Aorta (tissue), 5 donors: ENCODE results near the gene GNB2. TPM values are rescaled to one million over a fixed set of nuclear protein-coding genes. Genes with fewer than 3 reads are reported as not detected.
"Not testable (repeated sequence)": the region's sequence is repeated elsewhere in the genome, so short reads cannot be mapped to it uniquely, and the experiment has no call there.

Experiments
- ATAC-seq: fragments of 200-7000 bp; cut with Tn5 transposase; one replicate; pipeline ENCODE4 v1.9.1; 2022; ENCODE audit warnings: moderate library complexity; ENCODE audit not compliant: low FRiP score
- DNase-seq, 2 donors: peaks; one replicate each; pipeline ENCODE4 v3.0.0-alpha.2; 2020
- H3K27ac ChIP-seq, 2 donors: one replicate each; pipeline ENCODE4 v1.5.1; 2013; ENCODE audit warnings: low read length in 2 of 2, mild to moderate bottlenecking in 2 of 2, moderate library complexity in 2 of 2, control low read depth in 1 of 2, inconsistent platforms in 1 of 2, low read depth in 1 of 2
- H3K27me3 ChIP-seq, 2 donors: one replicate each; pipeline ENCODE4 v1.6.1; 2013; ENCODE audit warnings: control low read depth in 1 of 2, low read length in 1 of 2, mild to moderate bottlenecking in 1 of 2, moderate library complexity in 1 of 2; ENCODE audit not compliant: insufficient read depth in 2 of 2, control insufficient read depth in 1 of 2
- H3K36me3 ChIP-seq, 2 donors: one replicate each; pipeline ENCODE4 v1.6.1; 2013; ENCODE audit warnings: control low read depth in 1 of 2, low read length in 1 of 2, mild to moderate bottlenecking in 1 of 2; ENCODE audit not compliant: insufficient read depth in 2 of 2, control insufficient read depth in 1 of 2
- H3K4me1 ChIP-seq, 2 donors: one replicate each; pipeline ENCODE4 v1.6.1; 2013; ENCODE audit warnings: low read length in 2 of 2, control low read depth in 1 of 2, mild to moderate bottlenecking in 1 of 2, moderate library complexity in 1 of 2; ENCODE audit not compliant: insufficient read depth in 2 of 2, control insufficient read depth in 1 of 2
- H3K4me3 ChIP-seq, 2 donors: one replicate each; pipeline ENCODE4 v1.5.1; 2013; ENCODE audit warnings: low read length in 2 of 2, control low read depth in 1 of 2, mild to moderate bottlenecking in 1 of 2
- H3K9me3 ChIP-seq: one replicate; pipeline ENCODE4 v1.6.1; 2013; ENCODE audit warnings: mild to moderate bottlenecking, low read length; ENCODE audit not compliant: control insufficient read depth
- WGBS, 2 donors: extraction: QIAGEN DNeasy Blood & Tissue Kit; methylation state at CpG; one replicate each; pipeline ENCODE4 v1.1.7; 2013; 5-methylcytosine and 5-hydroxymethylcytosine counted together
- intact Hi-C, 2 donors: fragments of 100-400 bp; cut with DNase I; formaldehyde crosslinking; loops; one replicate each; pipeline versions ENCODE4 v1.14.2 to v1.15.0; 2022
- polyA plus RNA-seq, 2 donors: library from polyadenylated mRNA; stranded (reverse); fragments of 200-250 nt; gene quantifications; one replicate each; pipeline ENCODE4 v1.2.3, GENCODE V29; 2013
- total RNA-seq, 2 donors: library from RNA; stranded (reverse); fragmentation: NEBNext Ultra II Directional; extraction: Animal tissue kit (Norgen Biotek cat#: 25700); gene quantifications; one replicate each; pipeline ENCODE4 v1.2.1, GENCODE V29; 2021
- donor health status: healthy with polysubstance abuse.
- donor health status: Bipolar disorder and iron deficiency.
- donor health status: DM: no; HTN: no; CAD: no.
- donor health status: DM: no; HTN: no; CAD: no.
- donor health status: DM: yes; HTN: yes; CAD: no.

GNB2 gene
- total and polyA plus RNA-seq, 4 donors: 107 to 227 (median 195) TPM

- Histone ChIP-seq H3K27me3 (no peaks in the 10 kb centered on the region), H3K9me3 (peaks cover 3% of the 10 kb centered on the region), H3K4me3 (no peak overlapping the region), H3K4me1 (no peaks in the 10 kb centered on the region), H3K36me3 (no peaks in the 10 kb centered on the region), H3K27ac (no peak overlapping the region)
- intact Hi-C loops: no loop called here
- no peak for DNase-seq
- ATAC-seq: no peak
- WGBS, 2 donors: 52 to 55% methylated on average over 22 to 25 of the region's 25 CpGs
Observed at GRCh38 chr7:100654908-100655831, 18.4 kb upstream of the GNB2 start.

DNA sequence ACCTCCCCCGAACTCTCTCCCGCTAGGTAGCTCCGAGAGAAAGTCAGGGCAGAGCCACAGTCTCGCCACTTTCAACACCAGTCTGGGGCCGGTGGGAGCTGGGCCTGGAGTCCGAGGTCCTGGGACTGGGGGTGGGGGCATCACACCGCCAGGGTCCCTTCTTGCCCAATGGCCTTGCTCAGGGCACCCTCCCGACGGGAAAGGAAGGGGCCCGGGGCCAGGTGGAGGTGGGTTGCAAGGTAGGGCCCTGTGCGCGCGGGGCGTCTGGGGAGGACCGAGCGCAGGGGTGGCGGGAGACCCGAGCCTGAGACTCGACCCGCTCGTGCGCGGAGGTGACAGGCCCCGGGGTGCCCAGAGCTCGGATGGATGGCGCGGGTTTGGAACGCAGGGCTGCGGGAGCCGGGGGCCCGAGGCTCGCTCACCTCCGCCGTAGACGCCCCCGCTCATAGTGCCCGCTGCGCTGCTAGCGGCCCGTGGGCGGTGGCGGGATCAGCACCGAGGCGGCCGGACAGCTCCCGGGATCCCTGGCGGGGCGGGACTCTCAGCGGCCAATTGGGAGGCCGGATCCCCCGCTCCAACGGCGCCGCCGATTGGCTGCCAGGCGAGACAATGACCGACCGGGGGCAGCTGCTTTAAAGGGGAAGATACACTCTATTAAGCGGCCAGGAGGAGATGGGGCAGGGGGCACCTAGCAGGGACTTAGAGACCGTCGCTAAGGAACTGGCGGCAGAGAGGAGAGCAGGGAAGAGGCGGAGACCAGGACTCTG, 17.4 kb upstream of the GNB2 start, which contains the start of gene ACTL6B:
ACTL6B (minus strand) TSS at position 541 of the 767 bp plus-strand sequence; CDS start at position 447, 94 bp downstream.
- peak; percentile 65 to 91 for DNase-seq
- H3K27ac ChIP-seq: no peak within 1 kb of the TSS
- peaks cover 3% of the 10 kb centered on the region for H3K9me3 ChIP-seq
- peak; percentile 79 for ATAC-seq
- no peak within 1 kb of the TSS for H3K4me3 ChIP-seq
- no peaks in the 10 kb centered on the region for H3K36me3 ChIP-seq
- intact Hi-C loops: no loop called here
- 5 to 8% methylated on average over 45 to 63 of the region's 63 CpGs for WGBS, 2 donors
- H3K27me3 ChIP-seq: no peaks in the 10 kb centered on the region
- H3K4me1 ChIP-seq: no peaks in the 10 kb centered on the region

GRCh38 chr7:100662194-100662776, 11.3 kb upstream of the GNB2 start:
- intact Hi-C loops, DNase-seq, H3K36me3 ChIP-seq, H3K27me3 ChIP-seq, H3K27ac ChIP-seq, H3K9me3 ChIP-seq, H3K4me1 ChIP-seq, H3K4me3 ChIP-seq, ATAC-seq: not testable (repeated sequence)
- 67 to 70% methylated on average over 12 of the region's 12 CpGs for WGBS, 2 donors

DNA sequence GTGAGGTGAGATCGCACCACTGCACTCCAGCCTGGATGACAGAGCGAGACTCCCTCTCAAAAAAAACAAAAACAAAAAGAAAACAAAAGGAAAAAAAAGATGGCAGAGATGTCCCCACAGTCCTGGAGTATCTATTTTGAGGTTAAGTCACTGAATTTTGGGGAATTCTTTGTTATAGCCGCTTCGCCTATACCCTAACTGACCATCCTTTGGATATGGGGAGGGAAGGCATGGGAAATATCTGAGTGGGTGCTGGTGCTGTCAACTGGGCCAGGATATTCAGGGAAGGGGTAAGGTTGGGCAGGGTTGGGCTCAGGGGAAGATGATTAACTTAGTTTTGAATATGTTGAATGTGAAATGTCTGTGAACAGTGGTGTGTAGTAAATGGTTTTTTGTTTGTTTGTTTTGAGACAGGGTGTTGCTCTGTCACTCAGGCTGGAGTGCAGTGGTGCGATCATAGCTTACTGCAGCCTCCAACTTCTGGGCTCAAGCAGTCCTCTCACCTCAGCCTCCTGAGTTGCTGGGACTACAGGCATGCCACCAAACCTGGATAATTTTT, 8.3 kb upstream of the GNB2 start:
- H3K27ac ChIP-seq: no peak overlapping the region
- H3K27me3 ChIP-seq: no peaks in the 10 kb centered on the region
- H3K4me3 ChIP-seq: no peak overlapping the region
- WGBS, 2 donors: 96 to 97% methylated on average over 5 of the region's 5 CpGs
- no peak for ATAC-seq
- H3K9me3 ChIP-seq: no peaks in the 10 kb centered on the region
- DNase-seq: no peak
- no peaks in the 10 kb centered on the region for H3K36me3 ChIP-seq
- intact Hi-C loops: no loop called here
- H3K4me1 ChIP-seq: peaks cover 0 to 3% of the 10 kb centered on the region in 2 donors

DNA sequence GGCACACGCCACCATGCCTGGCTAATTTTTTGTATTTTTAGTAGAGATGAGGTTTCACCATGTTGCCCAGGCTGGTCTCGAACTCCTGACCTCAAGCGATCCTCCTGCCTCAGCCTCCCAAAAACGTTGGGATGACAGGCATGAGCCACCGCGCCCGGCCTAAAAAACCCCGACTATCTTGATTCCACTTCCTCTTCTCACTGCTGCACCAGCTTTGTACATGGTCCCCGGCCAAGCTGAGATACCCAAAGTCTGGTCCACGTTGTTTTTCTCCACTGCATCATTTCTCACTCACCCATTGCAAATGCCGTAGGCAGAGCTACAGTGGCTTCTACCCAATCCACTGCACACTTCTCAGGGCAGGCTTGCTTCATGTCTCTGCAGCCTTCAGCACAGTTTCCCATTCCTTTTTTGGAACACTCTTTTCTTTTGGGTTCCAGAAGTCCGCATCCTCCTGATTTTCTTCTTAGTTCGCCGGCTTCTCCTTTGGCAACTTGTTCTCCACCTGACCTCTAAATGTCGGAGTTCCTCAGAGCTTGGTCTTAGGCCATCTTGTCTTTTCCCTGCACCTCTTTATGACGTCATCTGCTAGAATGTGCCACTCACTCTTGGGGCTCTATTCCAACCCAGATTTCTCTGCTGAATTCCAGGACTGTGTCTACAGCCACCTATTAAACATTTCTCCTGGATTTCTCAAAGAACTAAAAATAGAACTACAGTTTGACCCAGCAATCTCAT, 6.0 kb upstream of the GNB2 start:
- 38 to 41% methylated on average over 16 of the region's 16 CpGs for WGBS, 2 donors

DNA sequence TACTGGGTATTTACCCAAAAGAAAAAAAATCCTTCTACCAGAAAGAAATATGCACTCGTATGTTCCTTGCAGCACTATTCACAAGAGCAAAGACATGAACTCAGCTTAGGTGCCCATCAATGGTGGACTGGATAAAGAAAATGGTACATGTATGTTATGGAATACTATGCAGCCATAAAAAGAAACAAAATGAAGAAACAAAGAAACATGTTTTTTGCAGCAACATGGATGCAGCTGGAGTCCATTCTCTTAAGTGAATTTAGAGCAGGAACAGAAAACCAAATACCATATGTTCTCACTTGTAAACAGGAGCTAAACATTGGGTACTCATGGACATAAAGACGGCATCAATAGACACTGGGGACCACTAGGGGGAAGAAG, 5.5 kb upstream of the GNB2 start:
- Histone ChIP-seq H3K27me3 (no peaks in the 10 kb centered on the region), H3K9me3 (no peaks in the 10 kb centered on the region), H3K36me3 (no peaks in the 10 kb centered on the region), H3K4me1 (peaks cover 0 to 3% of the 10 kb centered on the region in 2 donors), H3K27ac (no peak overlapping the region), H3K4me3 (no peak overlapping the region)
- no peak for DNase-seq
- intact Hi-C loops: no loop called here
- no peak for ATAC-seq
- 49 to 50% methylated on average over 2 of the region's 2 CpGs for WGBS, 2 donors

More for the DNA sequence above, 6.0 kb upstream of the GNB2 start:
- Histone ChIP-seq H3K27ac (peak overlapping the region in 1 of 2 donors; percentile 5), H3K4me1 (peaks cover 0 to 3% of the 10 kb centered on the region in 2 donors), H3K27me3 (no peaks in the 10 kb centered on the region), H3K36me3 (no peaks in the 10 kb centered on the region), H3K4me3 (no peak overlapping the region), H3K9me3 (no peaks in the 10 kb centered on the region)
- DNase-seq: no peak
- no peak for ATAC-seq
- intact Hi-C loops: no loop called here

DNA sequence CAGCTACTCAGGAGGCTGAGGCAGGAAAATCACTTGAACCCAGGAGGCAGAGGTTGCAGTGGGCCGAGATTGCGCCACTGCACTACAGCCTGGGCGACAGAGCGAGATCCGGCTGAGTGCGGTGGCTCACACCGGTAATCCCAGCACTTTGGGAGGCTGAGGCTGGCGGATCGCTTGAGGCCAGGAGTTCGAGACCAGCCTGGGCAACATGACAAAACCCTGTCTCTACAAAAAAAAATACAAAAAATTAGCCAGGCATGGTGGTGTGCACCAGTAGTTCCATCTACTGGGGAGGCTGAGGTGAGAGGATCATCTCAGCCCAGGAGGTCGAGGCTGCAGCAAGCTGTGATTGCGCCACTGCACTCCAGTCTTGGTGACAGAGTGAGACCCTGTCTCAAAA, 4.4 kb upstream of the GNB2 start:
- intact Hi-C loops, H3K4me3 ChIP-seq, H3K9me3 ChIP-seq, DNase-seq, ATAC-seq, H3K4me1 ChIP-seq, H3K27ac ChIP-seq, H3K36me3 ChIP-seq, H3K27me3 ChIP-seq: not testable (repeated sequence)
- WGBS, 2 donors: 95 to 96% methylated on average over 12 of the region's 12 CpGs

DNA sequence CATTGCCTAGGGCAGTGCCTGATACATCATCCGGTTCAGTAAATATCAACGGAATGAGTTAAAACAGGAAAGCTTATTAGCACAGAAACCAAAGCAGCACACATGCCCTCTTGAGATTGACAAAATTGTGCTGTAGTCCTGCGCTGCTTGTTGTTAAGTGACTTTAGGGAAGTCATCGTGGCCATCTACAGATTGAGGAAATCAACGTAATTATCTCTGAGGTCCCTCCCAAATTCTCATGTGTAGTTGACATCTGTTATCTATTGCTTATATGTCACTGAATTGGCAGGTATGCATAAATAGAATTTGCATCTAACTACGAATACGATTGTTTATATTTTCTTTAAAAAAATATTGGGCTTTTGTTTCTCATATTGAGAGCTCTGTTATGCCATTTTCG, 3.5 kb upstream of the GNB2 start:
- no peaks in the 10 kb centered on the region for H3K36me3 ChIP-seq
- no peaks in the 10 kb centered on the region for H3K27me3 ChIP-seq
- no peak for ATAC-seq
- H3K27ac ChIP-seq: no peak overlapping the region
- peaks cover 0 to 3% of the 10 kb centered on the region in 2 donors for H3K4me1 ChIP-seq
- no peak overlapping the region for H3K4me3 ChIP-seq
- no peak for DNase-seq
- no peaks in the 10 kb centered on the region for H3K9me3 ChIP-seq
- intact Hi-C loops: loop anchor here in 1 of 2 donors (5.0 kb wide), 1 partner anchor 58 kb away; the partner anchor contains the start of gene MOSPD3
- WGBS, 2 donors: 78 to 84% methylated on average over 8 of the region's 8 CpGs
